ENCODE results near the gene RAET1G. TPM values are rescaled to one million over a fixed set of nuclear protein-coding genes. Genes with fewer than 3 reads are reported as not detected.
"Not testable (repeated sequence)": the region's sequence is repeated elsewhere in the genome, so short reads cannot be mapped to it uniquely, and the experiment has no call there.

The RAET1G gene
- total and polyA plus RNA-seq, 9 of the 15 experiments (the other 6 are each of a cell fraction or from before 2014, with no cell fraction given): 0.11 TPM; not detected in 8

DNA sequence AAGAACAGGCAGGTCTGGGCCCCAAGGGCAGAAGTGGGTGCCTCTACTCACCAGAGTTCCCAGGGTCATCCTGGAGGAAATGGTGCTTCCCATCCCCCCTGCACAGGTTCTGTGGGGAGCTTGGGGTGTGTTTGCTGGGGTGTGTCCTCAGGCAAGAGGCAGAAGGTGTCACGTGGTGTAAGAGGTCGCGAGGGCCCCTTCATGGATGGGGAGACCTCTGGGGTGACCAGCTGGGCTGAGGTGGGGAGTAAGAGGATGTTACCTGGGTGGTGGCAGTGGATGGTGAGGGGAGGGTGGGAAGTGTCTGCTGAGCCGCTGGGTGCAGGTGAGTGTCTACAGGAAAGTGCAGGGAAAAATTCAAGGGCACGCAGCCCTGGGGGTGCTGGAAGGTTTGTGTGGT lies 830 bp downstream of the RAET1G start:
- Histone ChIP-seq H3K9ac (ENCODE audit: insufficient read depth in 1 of 2, low read depth in 2 of 2, low read length in 2 of 2) (0 out of 4 replicates have a peak overlapping the region, but pooled peaks of 1 of the 2 experiments have one; percentile 19), H3K27me3 (ENCODE audit: control insufficient read depth in 2 of 2, insufficient read depth in 2 of 2, low read length in 2 of 2) (peaks cover 13 to 67% of the 10 kb centered on the region in 2 experiments; a peak in 4 of 5 replicates), H3K4me1 (replicated peaks in 1 of 2; ENCODE audit: control insufficient read depth in 2 of 2, insufficient read depth in 2 of 2, low read length in 2 of 2) (peaks cover 0 to 26% of the 10 kb centered on the region in 2 experiments; a peak in 3 of 5 replicates)
- ATAC-seq; H3K27ac ChIP-seq (ENCODE audit: extremely low read depth, low read depth, low read length); H3K4me2 ChIP-seq (ENCODE audit: insufficient read depth, low read length); intact Hi-C loops (cut with micrococcal nuclease); H3K36me3 ChIP-seq (ENCODE audit: control insufficient read depth, insufficient read depth, low read length); H2AFZ ChIP-seq (ENCODE audit: low read depth, low read length); H3K9me1 ChIP-seq (ENCODE audit: control insufficient read depth, insufficient read depth, low read length); H4K20me1 ChIP-seq (replicated peaks; ENCODE audit: control insufficient read depth, insufficient read depth, low read length); H3K79me2 ChIP-seq (ENCODE audit: control insufficient read depth, insufficient read depth, low read length); H3K4me3 ChIP-seq; FAIRE-seq; CTCF ChIA-PET (ENCODE audit: low intra/inter-chr PET ratio); BruUV-seq (replicated peaks); DNase-seq (ENCODE audit: extremely low read depth in 1 of 4, low spot score in 3 of 4); H3K9me3 ChIP-seq (replicated peaks; ENCODE audit: control insufficient read depth, insufficient read depth, low read depth, low read length): not testable (repeated sequence)
- 0 out of 2 replicates have a peak, but pooled peaks have one; percentile 48 for TF ChIP-seq RAD51 (IDR thresholded peaks at IDR 0.05; ENCODE audit: borderline replicate concordance, low read depth)
- TF ChIP-seq, protein P1, sequence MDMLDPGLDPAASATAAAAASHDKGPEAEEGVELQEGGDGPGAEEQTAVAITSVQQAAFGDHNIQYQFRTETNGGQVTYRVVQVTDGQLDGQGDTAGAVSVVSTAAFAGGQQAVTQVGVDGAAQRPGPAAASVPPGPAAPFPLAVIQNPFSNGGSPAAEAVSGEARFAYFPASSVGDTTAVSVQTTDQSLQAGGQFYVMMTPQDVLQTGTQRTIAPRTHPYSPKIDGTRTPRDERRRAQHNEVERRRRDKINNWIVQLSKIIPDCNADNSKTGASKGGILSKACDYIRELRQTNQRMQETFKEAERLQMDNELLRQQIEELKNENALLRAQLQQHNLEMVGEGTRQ (CRISPR knock-in tag; IDR thresholded peaks at IDR 0.05): peak; percentile 24; the same call in 1 of the 2 replicates
- TF ChIP-seq, protein P2, sequence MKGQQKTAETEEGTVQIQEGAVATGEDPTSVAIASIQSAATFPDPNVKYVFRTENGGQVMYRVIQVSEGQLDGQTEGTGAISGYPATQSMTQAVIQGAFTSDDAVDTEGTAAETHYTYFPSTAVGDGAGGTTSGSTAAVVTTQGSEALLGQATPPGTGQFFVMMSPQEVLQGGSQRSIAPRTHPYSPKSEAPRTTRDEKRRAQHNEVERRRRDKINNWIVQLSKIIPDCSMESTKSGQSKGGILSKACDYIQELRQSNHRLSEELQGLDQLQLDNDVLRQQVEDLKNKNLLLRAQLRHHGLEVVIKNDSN (CRISPR knock-in tag; IDR thresholded peaks at IDR 0.05): peak; percentile 32; the same call in 1 of the 2 replicates
- TF ChIP-seq, protein P3, sequence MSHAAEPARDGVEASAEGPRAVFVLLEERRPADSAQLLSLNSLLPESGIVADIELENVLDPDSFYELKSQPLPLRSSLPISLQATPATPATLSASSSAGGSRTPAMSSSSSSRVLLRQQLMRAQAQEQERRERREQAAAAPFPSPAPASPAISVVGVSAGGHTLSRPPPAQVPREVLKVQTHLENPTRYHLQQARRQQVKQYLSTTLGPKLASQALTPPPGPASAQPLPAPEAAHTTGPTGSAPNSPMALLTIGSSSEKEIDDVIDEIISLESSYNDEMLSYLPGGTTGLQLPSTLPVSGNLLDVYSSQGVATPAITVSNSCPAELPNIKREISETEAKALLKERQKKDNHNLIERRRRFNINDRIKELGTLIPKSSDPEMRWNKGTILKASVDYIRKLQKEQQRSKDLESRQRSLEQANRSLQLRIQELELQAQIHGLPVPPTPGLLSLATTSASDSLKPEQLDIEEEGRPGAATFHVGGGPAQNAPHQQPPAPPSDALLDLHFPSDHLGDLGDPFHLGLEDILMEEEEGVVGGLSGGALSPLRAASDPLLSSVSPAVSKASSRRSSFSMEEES (CRISPR knock-in tag; IDR thresholded peaks at IDR 0.05): peak; percentile 38; the same call in 1 of the 2 replicates
- in situ Hi-C loops (cut with MboI): loop anchor here (5.0 to 25.0 kb wide), 3 partner anchors 80 to 885 kb away; no protein-coding TSS in a partner anchor
- WGBS (ENCODE audit: insufficient coverage, low coverage, missing lambda C conversion rate): 2% methylated on average over 5 of the region's 5 CpGs
- POLR2A ChIA-PET: interaction anchor here (0.7 kb wide), 2 partner anchors 8 to 860 kb away, joined by 3 read pairs; no protein-coding TSS in a partner anchor
